ENCODE measurements around the gene GRK4. TPM values are rescaled to one million over a fixed set of nuclear protein-coding genes. Genes with fewer than 3 reads are reported as not detected.
A peak's percentile ranks its signal among the peaks of the same experiment; 100 is the strongest.

Gene GRK4
- polyA plus RNA-seq, 1 donor from 2014 or later: 0.99 TPM

DNA sequence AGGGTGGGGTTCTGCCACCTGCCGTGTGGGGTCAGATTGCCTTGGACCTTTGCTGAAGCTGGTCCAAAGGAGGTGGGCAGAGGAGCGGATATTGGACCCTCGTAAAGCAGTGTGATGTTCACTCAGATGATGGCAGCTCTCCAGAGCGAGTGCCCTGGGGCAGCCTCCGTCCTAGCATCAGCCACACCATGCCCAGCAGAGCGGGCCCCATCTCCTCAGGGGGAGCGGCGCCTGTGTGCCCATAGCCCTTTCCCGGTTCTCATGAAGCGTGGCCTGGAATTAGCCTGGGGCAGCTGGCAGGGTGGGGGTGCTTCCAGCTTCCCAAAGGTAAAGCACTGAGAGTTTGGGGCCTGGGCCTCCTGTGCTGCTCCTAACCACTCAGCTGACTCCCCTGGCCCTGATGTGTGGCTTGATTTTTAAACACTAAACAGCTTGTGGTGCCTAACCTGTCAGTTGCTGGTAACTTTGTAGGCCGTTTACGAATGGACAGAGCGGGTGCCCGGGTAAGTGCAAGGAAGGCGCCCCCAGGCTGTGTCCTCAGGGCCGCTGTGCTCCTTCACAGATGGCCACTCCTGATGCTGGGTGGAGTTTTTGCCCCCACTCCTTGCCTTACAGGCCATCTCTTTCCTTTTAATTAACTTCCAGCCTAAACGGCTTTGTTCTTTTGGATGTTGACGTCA lies 36.2 kb upstream of the GRK4 start:
- Mint-ChIP-seq H3K27me3 (no peaks in the 10 kb centered on the region), H3K36me3 (peaks cover 5% of the 10 kb centered on the region), H3K4me3 (no peak overlapping the region), H3K9me3 (no peaks in the 10 kb centered on the region), H3K27ac (peak overlapping the region in 2 of 3 donors; percentile 39 to 98), H3K4me1 (peaks cover 21 to 29% (median 25%) of the 10 kb centered on the region in 3 donors)

DNA sequence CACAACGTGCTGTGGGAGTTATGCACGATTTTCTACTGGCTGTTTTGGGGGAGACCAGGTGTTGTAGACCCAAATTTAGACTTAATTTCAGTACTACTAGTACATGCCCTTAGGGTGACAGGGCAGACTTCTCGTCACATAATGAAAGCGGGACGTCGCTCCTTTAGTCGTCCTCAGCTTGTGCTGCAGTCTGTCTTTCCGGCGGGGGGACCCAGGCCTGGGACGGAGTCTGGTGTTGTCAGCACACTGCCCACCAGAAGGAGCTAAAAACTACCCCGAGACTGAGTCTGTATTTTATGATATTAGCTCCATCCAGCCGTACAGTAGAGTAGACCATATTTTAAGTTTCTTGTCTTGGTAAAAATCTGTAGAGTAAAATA lies 35.7 kb upstream of the GRK4 start:
- Mint-ChIP-seq H3K4me3 (no peak overlapping the region), H3K4me1 (peaks cover 21 to 28% (median 21%) of the 10 kb centered on the region in 3 donors), H3K27me3 (no peaks in the 10 kb centered on the region), H3K27ac (peak overlapping the region in 2 of 3 donors; percentile 12 to 98), H3K9me3 (no peaks in the 10 kb centered on the region), H3K36me3 (peaks cover 3% of the 10 kb centered on the region)

DNA sequence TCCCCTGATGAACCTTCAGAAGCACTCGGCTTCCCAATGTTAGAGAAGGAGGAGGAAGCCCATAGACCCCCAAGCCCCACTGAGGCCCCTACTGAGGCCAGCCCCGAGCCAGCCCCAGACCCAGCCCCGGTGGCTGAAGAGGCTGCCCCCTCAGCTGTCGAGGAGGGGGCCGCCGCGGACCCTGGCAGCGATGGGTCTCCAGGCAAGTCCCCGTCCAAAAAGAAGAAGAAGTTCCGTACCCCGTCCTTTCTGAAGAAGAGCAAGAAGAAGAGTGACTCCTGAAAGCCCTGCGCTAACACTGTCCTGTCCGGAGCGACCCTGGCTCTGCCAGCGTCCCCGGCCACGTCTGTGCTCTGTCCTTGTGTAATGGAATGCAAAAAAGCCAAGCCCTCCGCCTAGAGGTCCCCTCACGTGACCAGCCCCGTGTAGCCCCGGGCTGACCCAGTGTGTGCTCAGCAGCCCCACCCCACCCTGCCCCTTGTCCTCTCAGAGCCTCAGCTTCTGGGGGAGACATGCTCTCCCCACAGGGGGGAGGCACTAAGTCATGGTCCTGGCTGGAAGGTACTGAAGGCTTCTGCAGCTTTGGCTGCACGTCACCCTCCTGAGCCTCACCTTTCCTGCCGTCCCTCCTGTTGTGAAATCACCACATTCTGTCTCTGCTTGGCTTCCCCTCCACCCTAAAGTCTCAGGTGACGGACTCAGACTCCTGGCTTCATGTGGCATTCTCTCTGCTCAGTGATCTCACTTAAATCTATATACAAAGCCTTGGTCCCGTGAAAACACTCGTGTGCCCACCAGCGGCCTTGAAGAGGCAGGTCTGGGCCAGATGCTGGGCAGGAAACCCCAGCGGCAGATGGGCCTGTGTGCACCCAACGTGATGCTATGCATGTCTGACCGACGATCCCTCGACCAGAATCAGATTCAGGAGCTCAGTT lies 34.9 kb upstream of the GRK4 start:
- Mint-ChIP-seq H3K27ac (peak overlapping the region; percentile 41 to 98 (median 74)), H3K36me3 (peaks cover 6% of the 10 kb centered on the region)

DNA sequence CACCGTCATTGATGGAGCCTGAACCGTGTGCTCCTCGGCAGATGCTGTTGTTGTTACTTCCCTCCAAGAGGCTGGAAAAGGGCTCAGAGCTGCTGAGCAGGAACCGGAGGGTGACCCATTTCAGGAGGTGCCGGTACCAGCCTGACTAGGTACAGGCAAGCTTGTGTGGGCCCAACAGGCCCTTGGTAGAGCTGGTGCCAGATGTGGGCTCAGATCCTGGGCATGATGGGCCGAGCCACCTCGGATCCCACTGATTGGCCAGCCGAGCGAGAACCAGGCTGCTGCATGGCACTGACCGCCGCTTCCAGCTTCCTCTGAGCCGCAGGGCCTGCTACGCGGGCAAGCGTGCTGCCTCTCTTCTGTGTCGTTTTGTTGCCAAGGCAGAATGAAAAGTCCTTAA lies 33.9 kb upstream of the GRK4 start:
- H3K36me3 Mint-ChIP-seq: peaks cover 6% of the 10 kb centered on the region
- peak overlapping the region in 2 of 3 donors; percentile 41 to 98 for H3K27ac Mint-ChIP-seq
- peak overlapping the region in 1 of 4 donors; percentile 8 for H3K4me3 Mint-ChIP-seq
- no peaks in the 10 kb centered on the region for H3K27me3 Mint-ChIP-seq
- no peaks in the 10 kb centered on the region for H3K9me3 Mint-ChIP-seq
- peaks cover 16 to 23% (median 22%) of the 10 kb centered on the region in 3 donors for H3K4me1 Mint-ChIP-seq

More for the DNA sequence above, 34.9 kb upstream of the GRK4 start:
- H3K4me3 Mint-ChIP-seq: peak overlapping the region in 1 of 4 donors; percentile 8
- H3K27me3 Mint-ChIP-seq: no peaks in the 10 kb centered on the region
- no peaks in the 10 kb centered on the region for H3K9me3 Mint-ChIP-seq
- H3K4me1 Mint-ChIP-seq: peaks cover 21 to 26% (median 26%) of the 10 kb centered on the region in 3 donors

DNA sequence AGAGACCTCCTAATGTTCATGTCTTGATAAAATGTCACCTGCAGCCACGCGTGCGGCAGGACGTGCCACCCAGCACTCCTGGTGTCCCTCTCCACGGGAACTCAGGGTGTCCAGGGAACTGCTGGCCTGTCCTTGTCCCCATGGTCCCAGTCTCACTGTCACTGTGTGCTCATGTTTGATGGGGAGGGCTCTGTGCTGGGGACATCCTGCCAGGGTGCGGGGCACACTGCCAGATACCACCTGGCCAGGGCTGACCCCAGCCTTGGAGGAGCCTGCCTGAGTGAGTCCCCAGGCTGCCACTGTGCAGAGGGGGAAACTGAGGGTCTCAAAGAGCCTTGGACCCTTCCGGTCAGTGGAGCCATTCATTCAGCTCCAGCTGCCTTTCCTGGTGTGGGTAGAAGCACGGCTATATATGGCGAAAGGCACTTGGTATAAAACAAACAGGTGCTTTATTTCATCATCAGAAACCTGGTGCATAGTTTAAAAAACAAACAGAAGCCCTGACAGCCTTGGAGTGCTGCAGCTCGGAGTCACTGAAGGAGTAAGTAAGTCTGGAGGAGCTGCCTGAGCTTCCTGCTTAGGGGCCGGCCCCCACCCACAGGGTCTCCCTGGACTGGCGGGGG lies 33.1 kb upstream of the GRK4 start:
- Mint-ChIP-seq H3K4me1 (peaks cover 16 to 23% (median 22%) of the 10 kb centered on the region in 3 donors), H3K9me3 (no peaks in the 10 kb centered on the region), H3K27ac (peak overlapping the region; percentile 31 to 98 (median 84)), H3K36me3 (peaks cover 6% of the 10 kb centered on the region), H3K4me3 (peak overlapping the region in 2 of 4 donors; percentile 8 to 58), H3K27me3 (no peaks in the 10 kb centered on the region)

DNA sequence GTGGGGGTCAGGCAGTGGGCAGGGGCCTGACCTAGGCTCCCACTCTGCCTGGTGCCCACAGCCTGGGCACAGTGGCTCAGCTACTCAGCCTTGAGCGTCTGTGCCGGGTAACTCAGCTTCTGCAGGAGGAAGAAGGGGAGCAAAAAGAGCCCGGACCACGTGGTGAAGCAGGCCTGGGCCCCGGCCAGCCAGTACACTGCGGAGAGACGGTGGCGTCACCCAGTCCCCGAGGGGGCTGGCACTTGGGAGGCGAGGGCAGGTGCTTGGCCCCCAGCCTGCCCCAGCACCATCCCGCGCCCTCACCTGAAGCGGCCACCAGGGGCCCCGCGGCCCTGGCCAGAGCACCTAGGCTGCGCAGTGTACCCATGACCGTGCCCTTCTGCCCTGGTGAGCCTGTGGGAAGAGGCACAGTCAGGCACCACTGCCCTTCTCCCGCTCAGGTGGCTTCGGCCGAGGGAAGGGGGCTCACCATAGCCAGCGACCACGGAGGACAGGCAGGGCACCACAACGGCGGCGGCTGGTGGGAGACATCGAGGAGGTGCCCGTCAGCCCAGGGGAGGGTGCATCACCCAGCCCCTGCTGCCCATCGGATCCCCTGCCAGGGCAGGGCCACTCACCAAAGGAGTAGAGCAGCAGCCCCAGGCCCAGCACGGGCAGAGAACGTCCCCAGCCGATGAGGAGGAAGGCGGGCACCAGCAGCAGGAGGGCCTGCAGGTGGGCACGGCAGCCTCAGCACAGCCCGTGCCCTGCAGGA lies 32.4 kb upstream of the GRK4 start:
- Mint-ChIP-seq H3K9me3 (no peaks in the 10 kb centered on the region), H3K4me1 (peaks cover 22 to 29% (median 28%) of the 10 kb centered on the region in 3 donors), H3K36me3 (peaks cover 6% of the 10 kb centered on the region), H3K27ac (peak overlapping the region; percentile 31 to 98 (median 92)), H3K27me3 (no peaks in the 10 kb centered on the region), H3K4me3 (peak overlapping the region in 2 of 4 donors; percentile 8 to 58)

DNA sequence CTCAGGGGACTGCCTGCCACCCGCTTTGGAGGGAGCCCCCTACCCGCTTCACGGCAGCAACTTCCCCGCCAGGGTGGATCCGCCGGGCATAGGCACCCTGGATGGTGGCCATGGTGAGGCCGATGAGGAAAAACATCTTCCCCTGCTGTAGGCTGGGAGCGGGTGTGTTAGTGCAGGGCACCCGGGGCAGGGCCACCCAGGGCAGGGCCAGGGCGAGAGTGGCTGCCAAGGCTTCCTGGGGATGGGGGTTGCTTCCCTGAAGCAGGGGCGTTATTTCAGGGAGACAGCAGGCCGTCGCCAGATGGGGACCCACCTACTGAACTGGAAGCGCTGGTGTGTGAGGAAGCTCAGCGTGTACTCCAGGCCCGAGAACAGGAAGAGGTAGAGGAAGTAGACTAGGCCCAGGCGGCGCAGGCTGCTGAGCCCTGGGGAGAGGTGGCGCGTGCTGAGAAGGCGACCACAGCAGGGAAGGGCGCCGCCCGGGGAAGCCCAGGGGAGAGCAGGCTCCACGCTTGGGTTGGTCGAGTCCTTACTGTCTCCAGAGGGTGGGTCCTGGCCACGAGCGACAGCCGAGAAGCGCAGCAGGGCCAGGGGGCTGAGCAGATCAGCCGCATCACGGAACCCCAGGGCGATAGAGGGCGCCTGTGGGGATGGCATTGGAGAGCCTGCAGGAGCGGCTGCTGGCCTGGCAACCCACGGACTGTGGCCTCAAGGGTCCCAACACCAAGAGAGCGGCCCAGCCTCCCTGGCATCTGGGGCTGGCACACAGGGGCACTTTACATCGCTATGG lies 31.7 kb upstream of the GRK4 start:
- Mint-ChIP-seq H3K27me3 (no peaks in the 10 kb centered on the region), H3K27ac (peak overlapping the region; percentile 92 to 98 (median 95)), H3K4me3 (peak overlapping the region; percentile 81 to 90 (median 87)), H3K9me3 (no peaks in the 10 kb centered on the region), H3K4me1 (peaks cover 29 to 36% (median 33%) of the 10 kb centered on the region in 3 donors), H3K36me3 (peaks cover 6% of the 10 kb centered on the region)

DNA sequence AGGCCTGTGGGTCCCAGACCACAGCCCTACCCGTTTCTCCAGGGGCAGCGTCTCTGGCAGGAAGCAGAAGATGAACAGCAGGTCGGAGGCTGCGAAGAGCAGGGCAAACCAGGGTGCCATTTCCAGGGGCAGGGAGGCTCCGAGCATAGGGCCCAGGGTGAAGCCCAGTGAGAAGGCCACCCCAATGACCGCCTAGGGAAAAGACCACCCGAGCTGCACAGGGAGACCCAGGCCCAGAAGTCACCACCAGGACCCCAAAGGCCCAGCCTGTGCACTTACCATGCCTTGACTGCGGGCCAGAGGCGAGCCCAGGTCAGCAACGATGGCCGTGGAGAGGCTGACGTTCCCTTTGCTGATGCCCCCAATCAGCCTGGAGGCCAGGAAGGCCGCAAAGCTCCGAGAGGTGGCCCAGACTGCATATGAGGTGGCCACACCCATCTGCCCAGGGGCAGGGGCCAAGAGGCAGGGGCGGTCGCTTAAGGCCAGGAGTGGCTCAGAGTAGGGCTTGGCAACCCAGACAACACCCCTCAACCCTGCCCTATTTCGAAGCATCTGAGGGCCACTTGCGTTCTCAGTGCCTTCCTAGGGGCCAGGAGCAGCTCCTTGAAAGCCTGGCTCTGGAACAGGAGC lies 30.9 kb upstream of the GRK4 start:
- Mint-ChIP-seq H3K9me3 (no peaks in the 10 kb centered on the region), H3K4me1 (peaks cover 37 to 42% (median 39%) of the 10 kb centered on the region in 3 donors), H3K36me3 (peaks cover 6% of the 10 kb centered on the region), H3K4me3 (peak overlapping the region; percentile 81 to 96 (median 92)), H3K27me3 (no peaks in the 10 kb centered on the region), H3K27ac (peak overlapping the region; percentile 92 to 98 (median 95))

DNA sequence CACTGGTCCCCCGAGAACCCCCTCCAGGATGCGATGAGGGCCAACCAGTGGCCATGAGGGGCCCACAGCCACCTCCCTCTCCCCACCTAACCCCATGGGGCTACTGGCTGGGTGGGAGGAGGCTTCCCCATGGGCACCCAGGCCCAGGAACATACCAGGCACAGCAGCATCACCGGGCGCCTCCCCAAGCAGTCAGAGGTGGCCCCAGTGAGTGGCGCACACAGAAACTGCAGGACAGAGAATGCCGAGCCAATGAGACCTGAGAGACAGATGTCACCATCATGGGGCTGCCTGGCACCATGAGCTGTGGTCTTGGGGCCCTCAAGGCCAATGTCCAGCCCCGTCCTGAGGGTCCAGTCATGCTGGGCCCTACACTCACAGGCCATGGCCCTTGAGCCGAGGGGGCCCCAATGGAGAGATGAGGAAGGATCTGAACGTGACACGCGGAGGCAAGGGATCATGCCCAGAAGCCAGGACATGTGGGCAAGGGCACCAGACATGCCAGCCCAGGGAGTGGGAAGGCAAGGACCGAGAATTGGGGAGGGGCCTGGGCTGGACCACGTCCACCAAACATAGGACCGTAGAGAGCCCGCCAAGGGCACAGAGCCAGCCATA lies 30.3 kb upstream of the GRK4 start:
- peak overlapping the region; percentile 92 to 98 (median 95) for H3K27ac Mint-ChIP-seq
- peak overlapping the region; percentile 81 to 96 (median 92) for H3K4me3 Mint-ChIP-seq
- H3K36me3 Mint-ChIP-seq: peaks cover 6% of the 10 kb centered on the region
- no peaks in the 10 kb centered on the region for H3K9me3 Mint-ChIP-seq
- no peaks in the 10 kb centered on the region for H3K27me3 Mint-ChIP-seq
- H3K4me1 Mint-ChIP-seq: peaks cover 33 to 45% (median 42%) of the 10 kb centered on the region in 3 donors

DNA sequence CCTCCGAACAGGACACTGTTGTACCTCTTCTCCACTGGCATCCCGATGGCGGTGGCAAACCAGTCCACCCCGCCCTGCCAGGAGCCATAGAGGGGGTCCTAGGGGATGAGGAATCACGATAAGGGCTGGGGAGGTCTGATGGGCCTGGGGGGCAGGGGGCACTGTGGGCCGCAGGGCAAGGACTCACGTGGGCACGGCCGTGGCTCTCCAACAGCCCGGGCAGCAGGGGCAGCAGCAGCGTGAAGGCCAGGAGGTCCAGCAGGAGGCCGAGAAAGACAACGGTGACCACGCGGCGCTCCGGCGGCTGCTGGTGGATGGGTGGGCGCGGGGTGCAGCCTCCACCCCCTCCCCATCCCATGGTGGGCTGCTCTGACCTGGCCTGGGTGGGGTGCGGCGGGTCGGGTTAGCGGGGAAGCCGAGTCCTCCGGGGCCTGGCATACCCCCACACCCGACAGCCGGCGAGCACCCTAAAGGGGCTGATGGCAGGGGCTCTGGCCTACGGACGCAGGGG lies 29.8 kb upstream of the GRK4 start:
- H3K4me3 Mint-ChIP-seq: peak overlapping the region; percentile 81 to 96 (median 92)

DNA sequence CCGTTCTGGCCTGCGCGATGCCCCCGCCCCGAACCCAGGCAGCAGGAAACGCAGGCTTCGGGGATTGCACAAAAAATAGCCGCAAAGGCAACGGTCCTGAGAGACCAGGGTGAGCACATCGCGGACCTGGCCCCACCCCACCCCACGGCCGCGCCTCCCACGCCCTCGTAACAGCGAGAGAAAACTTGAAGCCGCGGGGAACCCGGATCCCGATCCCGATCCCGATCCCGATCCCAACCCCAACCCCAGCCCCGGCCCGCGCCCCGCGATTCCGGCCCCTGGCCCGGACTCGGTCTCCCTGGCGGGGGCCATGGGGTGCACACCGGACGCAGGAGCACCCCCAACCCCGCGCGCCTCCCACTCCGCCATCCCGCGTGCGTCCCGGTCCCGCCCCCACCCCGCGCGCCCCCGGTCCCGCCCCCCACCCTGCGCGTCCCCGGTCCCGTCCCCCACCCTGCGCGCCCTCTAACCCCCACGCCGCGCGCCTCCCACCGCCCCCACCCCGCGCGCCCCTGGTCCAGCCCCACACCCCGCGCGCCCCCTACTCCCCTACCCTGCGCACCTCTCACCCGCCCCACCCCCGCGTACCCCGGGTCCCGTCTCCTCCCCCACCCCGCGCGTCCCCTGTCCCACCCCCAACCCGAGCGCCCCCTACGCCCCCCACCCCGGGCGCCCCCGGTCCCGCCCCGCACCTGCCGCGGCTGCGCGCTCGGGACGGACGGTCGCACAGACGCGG lies 29.1 kb upstream of the GRK4 start:
- Mint-ChIP-seq H3K9me3 (no peaks in the 10 kb centered on the region), H3K27ac (peak overlapping the region; percentile 92 to 98 (median 94)), H3K36me3 (peaks cover 2% of the 10 kb centered on the region), H3K4me1 (peaks cover 38 to 41% (median 40%) of the 10 kb centered on the region in 3 donors), H3K27me3 (no peaks in the 10 kb centered on the region), H3K4me3 (peak overlapping the region; percentile 79 to 97 (median 89))

More for the DNA sequence above, 29.8 kb upstream of the GRK4 start:
- peaks cover 6% of the 10 kb centered on the region for H3K36me3 Mint-ChIP-seq
- no peaks in the 10 kb centered on the region for H3K9me3 Mint-ChIP-seq
- no peaks in the 10 kb centered on the region for H3K27me3 Mint-ChIP-seq
- peaks cover 32 to 45% (median 41%) of the 10 kb centered on the region in 3 donors for H3K4me1 Mint-ChIP-seq
- H3K27ac Mint-ChIP-seq: peak overlapping the region; percentile 92 to 98 (median 95)

Measured in IgD-negative memory B cell (primary cell).